Body of pancreas (tissue), 4 donors: ENCODE data around the gene TMED4. TPM values are rescaled to one million over a fixed set of nuclear protein-coding genes. Genes with fewer than 3 reads are reported as not detected.
A peak's percentile ranks its signal among the peaks of the same experiment; 100 is the strongest.

ENCODE experiments used
- ATAC-seq: fragments of 150-250 bp; one replicate; pipeline ENCODE4 v1.9.1; 2016
- DNase-seq, 4 donors: peaks; one replicate each; pipeline ENCODE4 v3.0.0-alpha.2; 2019
- H3K27ac ChIP-seq, 4 donors: fragments of 200-600 bp; sonication (generic); 1 replicate in 3 of 4; 2 replicates in 1 of 4; pipeline versions ENCODE4 v1.5.1 to v1.6.1; 2016 to 2019; ENCODE audit warnings: mild to moderate bottlenecking in 1 of 4, mixed read lengths in 1 of 4, moderate library complexity in 1 of 4
- H3K27me3 ChIP-seq, 2 donors: fragments of 200-600 bp; sonication (generic); one replicate each; pipeline ENCODE4 v1.6.0; 2016; ENCODE audit warnings: mild to moderate bottlenecking in 1 of 2
- H3K36me3 ChIP-seq, 2 donors: fragments of 200-600 bp; sonication (generic); replicated peaks in 1 of 2; 2 replicates each; pipeline ENCODE4 v1.5.1; 2016; ENCODE audit warnings: low read depth in 2 of 2; ENCODE audit not compliant: insufficient read depth in 1 of 2
- H3K4me1 ChIP-seq: fragments of 200-600 bp; sonication (generic); one replicate; pipeline ENCODE4 v1.6.0; 2016
- H3K4me3 ChIP-seq, 2 donors: fragments of 200-600 bp; sonication (generic); 1 replicate in 1 of 2; 2 replicates in 1 of 2; pipeline ENCODE4 v1.5.1; 2016 to 2019
- H3K9me3 ChIP-seq, 3 donors: fragments of 200-600 bp; sonication (generic); 1 replicate in 2 of 3; 2 replicates in 1 of 3; pipeline ENCODE4 v1.5.1; 2016
- CTCF ChIP-seq, 7 experiments: fragments of 450-650 bp in 4 of 7; fragments of 200-600 bp in 3 of 7; sonication (generic) in 3 of 7; IDR thresholded peaks; one replicate each; pipeline ENCODE4 v1.5.1; 2016 to 2019; ENCODE audit warnings: antibody characterized with exemption in 7 of 7
- POLR2A ChIP-seq, 3 donors: fragments of 450-650 bp; IDR thresholded peaks; one replicate each; pipeline ENCODE4 v1.6.1; 2016; ENCODE audit warnings: antibody characterized with exemption in 3 of 3, mild to moderate bottlenecking in 2 of 3
- WGBS, 2 donors: methylation state at CpG; one replicate each; pipeline ENCODE4 v1.1.5; 2017; 5-methylcytosine and 5-hydroxymethylcytosine counted together
- intact Hi-C: fragments of 100-400 bp; cut with DNase I; formaldehyde crosslinking; loops from one replicate; pipeline ENCODE4 v1.15.1; 2023
- total RNA-seq, 2 donors: library from RNA; depleted of rRNA; stranded (reverse); fragments of >200 nt; gene quantifications; one replicate each; pipeline ENCODE4 v1.1.0, GENCODE V29; 2016

TMED4 gene
- total RNA-seq = 10 to 100 TPM; 52.4 to 65.6 TPM

DNA sequence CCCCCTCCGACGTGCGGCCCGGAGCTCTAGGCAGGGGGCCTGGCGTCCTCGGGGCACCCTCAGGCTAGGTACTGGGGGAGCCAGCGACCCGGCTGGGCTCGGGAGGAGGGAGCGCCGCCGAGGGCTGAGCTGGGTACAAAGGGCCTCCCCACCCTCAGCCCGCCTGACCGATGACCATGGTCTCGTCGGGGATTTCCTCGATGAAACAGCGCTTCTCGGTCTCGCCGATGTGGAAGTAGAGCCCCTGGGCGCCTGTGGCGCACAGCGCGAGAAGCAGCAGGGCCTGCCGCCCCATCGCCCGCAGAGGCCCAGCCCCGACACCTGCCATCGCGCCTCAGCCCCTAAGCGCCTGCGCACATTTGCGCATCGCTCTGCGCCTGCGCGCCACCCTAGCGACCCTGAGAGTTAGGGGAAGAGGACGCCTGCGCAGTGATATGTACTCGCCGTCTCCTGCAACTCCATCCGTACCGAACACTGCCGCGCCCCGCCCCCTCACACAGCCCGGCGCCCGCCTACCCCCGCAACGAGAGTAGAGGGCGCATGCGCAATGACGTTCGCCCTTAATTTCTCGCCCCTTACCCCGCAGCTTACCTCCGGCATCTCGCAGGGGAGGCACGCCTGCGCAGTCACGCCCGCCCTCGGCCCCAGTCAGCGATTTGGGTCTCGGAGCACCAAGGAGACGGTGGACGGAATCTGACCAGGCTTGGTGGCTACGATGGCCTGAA, at the start of gene TMED4:
Gene TMED4 (minus strand): TSS at position 353 of the 725 bp plus-strand sequence. CDS start 25 bp downstream, at position 328.
- no peaks in the 10 kb centered on the region for H3K27me3 ChIP-seq
- TF ChIP-seq POLR2A (IDR thresholded peaks at IDR 0.05) = peak; percentile 80 to 94 (median 94)
- peak in 1 of 7 experiments; percentile 1 for TF ChIP-seq CTCF (IDR thresholded peaks at IDR 0.05)
- H3K9me3 ChIP-seq = no peaks in the 10 kb centered on the region
- peak; percentile 98 for ATAC-seq
- peak within 1 kb of the TSS; percentile 72 to 90 for H3K4me3 ChIP-seq
- peaks cover 0 to 16% of the 10 kb centered on the region in 2 donors for H3K36me3 ChIP-seq
- H3K27ac ChIP-seq = peak within 1 kb of the TSS; percentile 92 to 99 (median 98)
- intact Hi-C loops = no loop called here
- peak; percentile 100 for DNase-seq
- H3K4me1 ChIP-seq = peaks cover 25% of the 10 kb centered on the region
- WGBS, 2 donors = 0% methylated on average over 34 to 40 of the region's 71 CpGs

GRCh38 chr7:44631458-44632115, 49.6 kb upstream of the TMED4 start:
- WGBS, 2 donors = 44 to 69% methylated on average over 6 of the region's 6 CpGs
- no peak for TF ChIP-seq CTCF (IDR thresholded peaks at IDR 0.05)
- TF ChIP-seq POLR2A (IDR thresholded peaks at IDR 0.05) = no peak
- peaks cover 41% of the 10 kb centered on the region for H3K4me1 ChIP-seq
- ATAC-seq = no peak
- no peaks in the 10 kb centered on the region for H3K27me3 ChIP-seq
- DNase-seq = peak in 1 of 4 donors; percentile 38
- intact Hi-C loops = no loop called here
- no peaks in the 10 kb centered on the region for H3K36me3 ChIP-seq
- no peak overlapping the region for H3K4me3 ChIP-seq
- H3K27ac ChIP-seq = peak overlapping the region in 1 of 4 donors; percentile 38
- no peaks in the 10 kb centered on the region for H3K9me3 ChIP-seq

DNA sequence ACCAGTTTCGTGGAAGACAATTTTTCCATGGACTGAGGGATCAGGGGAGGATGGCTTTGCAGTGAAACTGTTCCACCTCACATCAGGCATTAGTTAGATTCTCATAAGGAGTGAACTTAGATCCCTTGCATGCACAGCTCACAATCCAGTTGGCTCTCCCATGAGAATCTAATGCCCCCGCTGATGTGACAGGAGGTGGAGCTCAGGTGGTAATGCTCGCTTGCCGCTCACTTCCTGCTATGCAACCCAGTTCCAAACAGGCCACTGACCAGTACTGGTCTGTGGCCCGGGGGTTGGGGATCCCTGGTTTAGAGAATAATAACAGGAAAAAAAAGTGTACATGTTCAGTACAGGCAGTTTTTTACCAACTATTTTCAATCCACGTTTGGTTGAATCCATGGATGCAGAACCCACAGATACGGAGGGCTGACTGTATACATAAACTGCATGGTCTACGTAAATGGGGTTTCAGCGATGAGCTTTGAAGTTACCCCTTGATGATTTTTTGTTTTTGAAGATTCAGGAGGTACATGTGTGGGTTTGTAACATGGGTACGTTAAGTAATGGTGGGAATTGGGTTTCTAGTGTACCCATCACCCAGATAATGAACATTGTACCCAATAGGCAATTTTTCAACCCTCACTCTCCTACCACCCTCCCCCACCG, 48.9 kb upstream of the TMED4 start:
- Histone ChIP-seq H3K27me3 (no peaks in the 10 kb centered on the region), H3K4me3 (no peak overlapping the region), H3K36me3 (no peaks in the 10 kb centered on the region), H3K4me1 (peaks cover 36% of the 10 kb centered on the region), H3K9me3 (no peaks in the 10 kb centered on the region), H3K27ac (peak overlapping the region in 1 of 4 donors; percentile 38)
- TF ChIP-seq POLR2A (IDR thresholded peaks at IDR 0.05) = no peak
- TF ChIP-seq CTCF (IDR thresholded peaks at IDR 0.05) = no peak
- DNase-seq (no peak), ATAC-seq (no peak)
- 81 to 92% methylated on average over 11 of the region's 11 CpGs for WGBS, 2 donors
- intact Hi-C loops = no loop called here

DNA sequence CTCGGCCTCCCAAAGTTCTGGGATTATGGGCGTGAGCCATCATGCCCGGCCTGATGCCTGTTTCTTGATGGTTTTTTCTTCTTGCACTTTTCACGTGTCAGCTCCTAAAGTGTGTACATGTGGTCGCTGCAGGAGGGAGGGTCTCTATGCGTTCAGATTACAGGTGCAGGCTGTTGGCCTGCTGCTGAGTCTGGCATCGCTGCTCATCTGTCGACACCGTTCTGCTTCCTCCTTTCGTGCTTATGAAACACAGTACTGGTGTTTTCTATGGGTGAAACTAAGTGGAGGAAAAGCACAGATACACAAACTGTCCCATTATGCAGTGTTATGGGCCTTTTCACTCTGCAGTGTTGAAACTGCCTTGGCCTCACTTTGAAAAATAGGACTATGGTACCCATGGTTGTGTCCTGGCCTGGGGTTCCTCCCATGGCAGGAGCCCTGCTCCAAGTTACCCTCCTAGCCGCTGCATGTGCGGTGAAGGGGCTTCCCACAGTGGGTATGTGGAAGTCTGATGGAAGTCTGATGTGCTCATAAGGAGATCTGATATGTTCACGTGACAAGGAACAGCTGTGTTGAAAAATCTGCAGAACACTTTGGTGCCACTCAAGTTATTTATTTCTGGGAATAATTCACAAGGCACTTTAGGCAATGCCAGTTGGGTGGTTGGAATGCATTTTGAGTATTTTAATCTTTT, 47.9 kb upstream of the TMED4 start:
- WGBS, 2 donors = 71 to 87% methylated on average over 13 of the region's 13 CpGs
- ATAC-seq (no peak), DNase-seq (no peak)
- peak overlapping the region in 1 of 4 donors; percentile 38 for H3K27ac ChIP-seq
- TF ChIP-seq CTCF (IDR thresholded peaks at IDR 0.05) (no peak), POLR2A (IDR thresholded peaks at IDR 0.05) (no peak)
- H3K36me3 ChIP-seq = no peaks in the 10 kb centered on the region
- H3K27me3 ChIP-seq = no peaks in the 10 kb centered on the region
- intact Hi-C loops = no loop called here
- H3K4me1 ChIP-seq = peaks cover 34% of the 10 kb centered on the region
- no peak overlapping the region for H3K4me3 ChIP-seq
- no peaks in the 10 kb centered on the region for H3K9me3 ChIP-seq
